Ascending aorta (tissue), 2 donors: ENCODE results near the gene TTC5. TPM values are rescaled to one million over a fixed set of nuclear protein-coding genes. Genes with fewer than 3 reads are reported as not detected.

Experiments
- DNase-seq, 2 donors: peaks; one replicate each; pipeline ENCODE4 v3.0.0-alpha.2; 2019; ENCODE audit warnings: low spot score in 2 of 2
- H3K27ac ChIP-seq, 2 donors: fragments of 200-600 bp; sonication (generic); one replicate each; pipeline ENCODE4 v1.5.1; 2016 to 2017; ENCODE audit warnings: mild to moderate bottlenecking in 1 of 2
- H3K27me3 ChIP-seq: fragments of 200-600 bp; sonication (generic); one replicate; pipeline ENCODE4 v1.5.1; 2017
- H3K36me3 ChIP-seq, 2 donors: fragments of 200-600 bp; sonication (generic); one replicate each; pipeline ENCODE4 v1.5.1; 2016
- H3K4me1 ChIP-seq, 2 donors: fragments of 200-600 bp; sonication (generic); one replicate each; pipeline ENCODE4 v1.5.1; 2016 to 2017; ENCODE audit warnings: mild to moderate bottlenecking in 1 of 2
- H3K4me3 ChIP-seq, 2 donors: fragments of 200-600 bp; sonication (generic); one replicate each; pipeline ENCODE4 v1.5.1; 2016 to 2017; ENCODE audit warnings: mild to moderate bottlenecking in 1 of 2
- H3K9me3 ChIP-seq, 2 donors: fragments of 200-600 bp; sonication (generic); one replicate each; pipeline ENCODE4 v1.5.1; 2016
- intact Hi-C: fragments of 100-400 bp; cut with DNase I; formaldehyde crosslinking; loops from one replicate; pipeline ENCODE4 v1.15.1; 2023
- total RNA-seq: library from RNA; depleted of rRNA; stranded (reverse); fragments of >200 nt; gene quantifications from one replicate; pipeline ENCODE4 v1.1.0, GENCODE V29; 2016
- TF ChIP-seq, protein P1 (sequence below), 3 experiments: fragments of 200-600 bp in 2 of 3; fragments of 450-650 bp in 1 of 3; sonication (generic) in 2 of 3; IDR thresholded peaks; one replicate each; pipeline ENCODE4 v1.5.1; 2016 to 2019; ENCODE audit warnings: antibody characterized with exemption in 3 of 3, mild to moderate bottlenecking in 1 of 3, moderate library complexity in 1 of 3

Gene TTC5, protein sequence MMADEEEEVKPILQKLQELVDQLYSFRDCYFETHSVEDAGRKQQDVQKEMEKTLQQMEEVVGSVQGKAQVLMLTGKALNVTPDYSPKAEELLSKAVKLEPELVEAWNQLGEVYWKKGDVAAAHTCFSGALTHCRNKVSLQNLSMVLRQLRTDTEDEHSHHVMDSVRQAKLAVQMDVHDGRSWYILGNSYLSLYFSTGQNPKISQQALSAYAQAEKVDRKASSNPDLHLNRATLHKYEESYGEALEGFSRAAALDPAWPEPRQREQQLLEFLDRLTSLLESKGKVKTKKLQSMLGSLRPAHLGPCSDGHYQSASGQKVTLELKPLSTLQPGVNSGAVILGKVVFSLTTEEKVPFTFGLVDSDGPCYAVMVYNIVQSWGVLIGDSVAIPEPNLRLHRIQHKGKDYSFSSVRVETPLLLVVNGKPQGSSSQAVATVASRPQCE
- 7.8 TPM for total RNA-seq

DNA sequence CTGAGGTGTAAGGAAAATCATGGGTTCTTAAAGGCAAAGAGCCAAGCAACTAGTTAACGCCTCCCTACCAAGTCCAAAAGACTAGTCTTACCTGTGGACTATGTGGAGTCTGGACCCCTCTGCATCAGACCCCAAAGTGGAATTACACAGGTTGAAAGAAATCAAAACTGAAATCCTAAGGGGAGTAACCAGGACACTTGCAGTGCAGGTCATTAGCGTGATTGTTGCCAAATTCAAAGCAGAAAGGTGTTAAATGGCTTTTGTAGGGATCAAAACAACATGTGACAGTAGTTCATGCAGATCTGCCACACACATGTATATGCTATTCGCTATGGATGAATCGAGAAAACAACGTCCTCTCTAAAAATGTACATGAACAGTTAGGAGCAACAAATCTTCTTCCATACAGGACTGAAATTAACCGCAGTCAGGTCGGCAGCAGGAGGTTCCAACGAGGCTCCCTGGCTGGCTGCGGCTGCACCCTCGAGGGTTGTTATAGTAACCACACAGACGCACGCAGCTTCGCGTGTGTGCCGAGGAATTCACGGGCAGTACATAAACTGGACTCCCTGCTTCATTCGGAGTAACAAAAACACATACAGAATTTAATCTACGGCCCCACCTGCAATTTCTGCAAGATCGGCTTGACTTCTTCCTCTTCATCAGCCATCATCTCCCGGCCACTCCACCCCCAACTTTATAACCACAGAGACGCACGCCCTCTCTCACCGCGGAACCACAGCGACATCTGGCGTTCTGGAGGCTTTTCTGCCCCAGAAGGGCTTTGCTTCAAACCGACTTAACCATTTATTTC, at the start of gene TTC5:
TTC5 (minus strand) TSS at position 687 of the 814 bp plus-strand sequence; CDS start at position 673, 14 bp downstream.
- peak in 1 of 2 donors; percentile 87 for DNase-seq
- intact Hi-C loops = no loop called here
- H3K27me3 ChIP-seq = no peaks in the 10 kb centered on the region
- H3K9me3 ChIP-seq = no peaks in the 10 kb centered on the region
- H3K27ac ChIP-seq = no peak within 1 kb of the TSS
- TF ChIP-seq, protein P1, sequence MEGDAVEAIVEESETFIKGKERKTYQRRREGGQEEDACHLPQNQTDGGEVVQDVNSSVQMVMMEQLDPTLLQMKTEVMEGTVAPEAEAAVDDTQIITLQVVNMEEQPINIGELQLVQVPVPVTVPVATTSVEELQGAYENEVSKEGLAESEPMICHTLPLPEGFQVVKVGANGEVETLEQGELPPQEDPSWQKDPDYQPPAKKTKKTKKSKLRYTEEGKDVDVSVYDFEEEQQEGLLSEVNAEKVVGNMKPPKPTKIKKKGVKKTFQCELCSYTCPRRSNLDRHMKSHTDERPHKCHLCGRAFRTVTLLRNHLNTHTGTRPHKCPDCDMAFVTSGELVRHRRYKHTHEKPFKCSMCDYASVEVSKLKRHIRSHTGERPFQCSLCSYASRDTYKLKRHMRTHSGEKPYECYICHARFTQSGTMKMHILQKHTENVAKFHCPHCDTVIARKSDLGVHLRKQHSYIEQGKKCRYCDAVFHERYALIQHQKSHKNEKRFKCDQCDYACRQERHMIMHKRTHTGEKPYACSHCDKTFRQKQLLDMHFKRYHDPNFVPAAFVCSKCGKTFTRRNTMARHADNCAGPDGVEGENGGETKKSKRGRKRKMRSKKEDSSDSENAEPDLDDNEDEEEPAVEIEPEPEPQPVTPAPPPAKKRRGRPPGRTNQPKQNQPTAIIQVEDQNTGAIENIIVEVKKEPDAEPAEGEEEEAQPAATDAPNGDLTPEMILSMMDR (IDR thresholded peaks at IDR 0.05) = peak; percentile 56 to 89 (median 85)
- H3K4me1 ChIP-seq = peaks cover 0 to 6% of the 10 kb centered on the region in 2 donors
- peak within 1 kb of the TSS; percentile 64 to 80 for H3K4me3 ChIP-seq
- H3K36me3 ChIP-seq = peaks cover 7 to 15% of the 10 kb centered on the region in 2 donors

DNA sequence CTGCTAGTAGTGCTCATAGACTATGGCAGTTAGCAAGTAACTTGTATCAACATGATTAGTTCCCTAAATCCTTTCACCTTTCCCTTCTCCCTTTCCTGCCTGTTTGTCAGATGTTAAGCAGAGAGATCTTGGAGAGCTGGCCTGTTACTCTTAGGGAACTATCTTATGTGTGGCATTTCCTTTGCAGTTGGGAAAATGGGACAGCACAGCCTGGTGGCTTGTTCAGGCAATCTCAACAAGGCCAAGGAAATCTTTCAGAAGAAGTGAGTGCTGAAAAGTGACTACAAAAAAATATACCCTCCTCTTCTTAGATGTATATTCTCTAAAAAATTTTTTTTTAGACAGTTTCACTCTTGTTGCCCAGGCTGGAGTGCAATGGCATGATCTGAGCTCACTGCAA, 45.1 kb upstream of the TTC5 start:
- H3K4me3 ChIP-seq = no peak overlapping the region
- H3K27me3 ChIP-seq = no peaks in the 10 kb centered on the region
- peaks cover 50 to 82% of the 10 kb centered on the region in 2 donors for H3K36me3 ChIP-seq
- DNase-seq = no peak
- H3K9me3 ChIP-seq = no peaks in the 10 kb centered on the region
- no peak overlapping the region for H3K27ac ChIP-seq
- TF ChIP-seq, protein P1 (IDR thresholded peaks at IDR 0.05) = peak in 1 of 3 experiments; percentile 14
- no peaks in the 10 kb centered on the region for H3K4me1 ChIP-seq
- intact Hi-C loops = no loop called here

- intact Hi-C loops = no loop called here
- H3K36me3 ChIP-seq = peaks cover 46 to 82% of the 10 kb centered on the region in 2 donors
- no peak for DNase-seq
Measured at GRCh38 chr14:20350282-20350681, 44.5 kb upstream of the TTC5 start.

GRCh38 chr14:20347747-20348146, 42.0 kb upstream of the TTC5 start:
- TF ChIP-seq, protein P1 (IDR thresholded peaks at IDR 0.05) = no peak
- H3K27ac ChIP-seq = no peak overlapping the region
- DNase-seq = no peak
- peaks cover 26 to 58% of the 10 kb centered on the region in 2 donors for H3K36me3 ChIP-seq
- H3K4me1 ChIP-seq = peaks cover 4 to 9% of the 10 kb centered on the region in 2 donors
- H3K27me3 ChIP-seq = no peaks in the 10 kb centered on the region
- no peak overlapping the region for H3K4me3 ChIP-seq
- H3K9me3 ChIP-seq = no peaks in the 10 kb centered on the region
- intact Hi-C loops = no loop called here

More at GRCh38 chr14:20350282-20350681, 44.5 kb upstream of the TTC5 start:
- Histone ChIP-seq H3K27me3 (no peaks in the 10 kb centered on the region), H3K4me1 (no peaks in the 10 kb centered on the region), H3K27ac (no peak overlapping the region), H3K4me3 (no peak overlapping the region), H3K9me3 (no peaks in the 10 kb centered on the region)
- TF ChIP-seq, protein P1 (IDR thresholded peaks at IDR 0.05) = no peak

- intact Hi-C loops = no loop called here
- no peaks in the 10 kb centered on the region for H3K9me3 ChIP-seq
- H3K4me3 ChIP-seq = no peak overlapping the region
- no peaks in the 10 kb centered on the region for H3K27me3 ChIP-seq
- peaks cover 17 to 49% of the 10 kb centered on the region in 2 donors for H3K36me3 ChIP-seq
- H3K27ac ChIP-seq = no peak overlapping the region
- DNase-seq = no peak
- H3K4me1 ChIP-seq = peaks cover 4 to 9% of the 10 kb centered on the region in 2 donors
- TF ChIP-seq, protein P1 (IDR thresholded peaks at IDR 0.05) = no peak
Measured at GRCh38 chr14:20346713-20347112, 41.0 kb upstream of the TTC5 start.
